HEK293 (cell line): ENCODE results near the gene PAM.

ENCODE experiments used
- CTCF ChIA-PET: fragments of 350-600 bp; formaldehyde crosslinking; extraction: SDS; loops from one replicate; lab custom pipeline; 2021; ENCODE audit warnings: antibody characterized with exemption; lab: Yijun Ruan, JAX
- POLR2A ChIA-PET: fragments of 300-600 bp; formaldehyde crosslinking; extraction: SDS; loops from one replicate; lab custom pipeline; 2020; ENCODE audit warnings: antibody characterized with exemption, inconsistent platforms; lab: Yijun Ruan, JAX
- H3K27ac ChIP-seq: fragments of 200-500 bp; sonication (Bioruptor generic); 2 replicates; pipeline ENCODE4 v1.5.1; 2014; ENCODE audit warnings: low read depth, low read length, control low read depth, inconsistent platforms; ENCODE audit errors: extremely low read depth
- H3K36me3 ChIP-seq, 2 experiments: fragments of 200-500 bp in 1 of 2; sonication (Bioruptor generic) in 1 of 2; 1 replicate in 1 of 2; 2 replicates in 1 of 2; pipeline ENCODE4 v1.5.1; 2014 to 2017; ENCODE audit warnings: inconsistent platforms in 2 of 2, low read length in 2 of 2; ENCODE audit not compliant: control insufficient read depth in 2 of 2, insufficient read depth in 1 of 2
- H3K4me1 ChIP-seq: fragments of 200-500 bp; sonication (Bioruptor generic); 2 replicates; pipeline ENCODE4 v1.5.1; 2014; ENCODE audit warnings: mild to moderate bottlenecking, low read length, inconsistent platforms; ENCODE audit not compliant: control insufficient read depth, insufficient read depth
- H3K4me3 ChIP-seq: 2 replicates; pipeline ENCODE4 v1.5.1; 2011; ENCODE audit warnings: low read depth, mild to moderate bottlenecking, control low read depth, low read length, moderate library complexity
- H3K9me3 ChIP-seq: fragments of 200-500 bp; sonication (Bioruptor generic); 2 replicates; pipeline ENCODE4 v1.5.1; 2014; ENCODE audit warnings: low read depth, low read length, inconsistent platforms; ENCODE audit not compliant: control insufficient read depth, insufficient read depth
- CTCF ChIP-seq: fragments of 450-650 bp; formaldehyde crosslinking; IDR thresholded peaks from 2 replicates; pipeline ENCODE4 v1.5.1; 2016; ENCODE audit warnings: missing biosample characterization, missing genetic modification characterization
- KLF17 ChIP-seq: fragments of 450-650 bp; formaldehyde crosslinking; IDR thresholded peaks from 2 replicates; pipeline ENCODE4 v1.5.1; 2016; ENCODE audit warnings: missing biosample characterization, missing genetic modification characterization
- WT1 ChIP-seq: fragments of 450-650 bp; formaldehyde crosslinking; IDR thresholded peaks from 2 replicates; pipeline ENCODE4 v1.5.1; 2016; ENCODE audit warnings: missing biosample characterization, missing genetic modification characterization
- ZBTB44 ChIP-seq: fragments of 450-650 bp; IDR thresholded peaks from 2 replicates; pipeline ENCODE4 v1.5.1; 2018; ENCODE audit warnings: missing biosample characterization, mild to moderate bottlenecking, missing genetic modification characterization
- ZEB2 ChIP-seq: fragments of 450-650 bp; formaldehyde crosslinking; IDR thresholded peaks from 2 replicates; pipeline ENCODE4 v1.5.1; 2016; ENCODE audit warnings: missing biosample characterization, missing genetic modification characterization
- ZNF148 ChIP-seq: fragments of 450-650 bp; formaldehyde crosslinking; IDR thresholded peaks from 2 replicates; pipeline ENCODE4 v1.5.0; 2017; ENCODE audit warnings: missing biosample characterization, missing genetic modification characterization, borderline replicate concordance
- ZNF202 ChIP-seq: fragments of 450-650 bp; formaldehyde crosslinking; IDR thresholded peaks from 2 replicates; pipeline ENCODE4 v1.5.1; 2016; ENCODE audit warnings: missing biosample characterization, missing genetic modification characterization, borderline replicate concordance
- ZNF26 ChIP-seq: fragments of 450-650 bp; formaldehyde crosslinking; IDR thresholded peaks from 2 replicates; pipeline ENCODE4 v1.5.1; 2016; ENCODE audit warnings: missing biosample characterization, missing genetic modification characterization
- ZNF501 ChIP-seq: fragments of 450-650 bp; formaldehyde crosslinking; IDR thresholded peaks from 2 replicates; pipeline ENCODE4 v1.5.1; 2016; ENCODE audit warnings: missing biosample characterization, missing genetic modification characterization
- ZNF518A ChIP-seq: fragments of 450-650 bp; formaldehyde crosslinking; conservative IDR thresholded peaks from 2 replicates; pipeline ENCODE4 v1.5.1; 2016; ENCODE audit warnings: low read depth, missing biosample characterization, missing genetic modification characterization
- ZNF704 ChIP-seq: fragments of 450-650 bp; formaldehyde crosslinking; IDR thresholded peaks from 2 replicates; pipeline ENCODE4 v1.5.1; 2016; ENCODE audit warnings: missing biosample characterization, missing genetic modification characterization
- ZNF830 ChIP-seq: fragments of 450-650 bp; IDR thresholded peaks from 2 replicates; pipeline ENCODE4 v1.5.0; 2018; ENCODE audit warnings: missing biosample characterization, missing genetic modification characterization, low read depth, mild to moderate bottlenecking, moderate library complexity

PAM gene

GRCh38 chr5:102767862-102768261, 12.8 kb downstream of the PAM start (continued):
- TF ChIP-seq ZNF148 = no peak
- no peak for TF ChIP-seq ZBTB44 (tag by site-specific recombination)
- TF ChIP-seq ZNF830 (tag by site-specific recombination) = no peak

- TF ChIP-seq ZNF518A (no peak), ZNF704 (tag by site-specific recombination) (no peak), KLF17 (tag by site-specific recombination) (no peak), ZNF501 (tag by site-specific recombination) (no peak), WT1 (no peak), CTCF (tag by site-specific recombination) (no peak), ZNF26 (tag by site-specific recombination) (no peak), ZEB2 (tag by site-specific recombination) (no peak), ZNF202 (no peak)
- POLR2A ChIA-PET = no interaction called here
- H3K27ac ChIP-seq = no peak overlapping the region
- H3K9me3 ChIP-seq = no peaks in the 10 kb centered on the region
- CTCF ChIA-PET = interaction anchor here (1.6 kb wide), 1 partner anchor 9 kb away, joined by 11 read pairs; no protein-coding TSS in a partner anchor
- no peaks in the 10 kb centered on the region for H3K4me1 ChIP-seq
- no peaks in the 10 kb centered on the region for H3K36me3 ChIP-seq
- no peak overlapping the region for H3K4me3 ChIP-seq
Observed at GRCh38 chr5:102770803-102771202, 15.7 kb downstream of the PAM start.
